GM12874 (cell line): Measurements from ENCODE around the gene SHLD1.

Experiments
- CTCF ChIP-seq: IDR thresholded peaks from 2 replicates; pipeline ENCODE4 v1.5.1; 2011; ENCODE audit warnings: low read depth, mild to moderate bottlenecking, control low read depth, low read length, moderate library complexity; ENCODE audit not compliant: insufficient read depth

Gene SHLD1

GRCh38 chr20:5806457-5807263 lies 56.5 kb downstream of the SHLD1 start:
- peak; percentile 15; the same call in 1 of the 2 replicates for TF ChIP-seq CTCF

- no peak for TF ChIP-seq CTCF
Measured at GRCh38 chr20:5807431-5807830, 57.2 kb downstream of the SHLD1 start.

- no peak for TF ChIP-seq CTCF
Measured at GRCh38 chr20:5808901-5809300, 58.7 kb downstream of the SHLD1 start.

- TF ChIP-seq CTCF, result no peak
Measured at GRCh38 chr20:5809495-5809894, 59.3 kb downstream of the SHLD1 start.

- TF ChIP-seq CTCF, result no peak
Measured at GRCh38 chr20:5810800-5811422, 60.7 kb downstream of the SHLD1 start.

GRCh38 chr20:5811746-5812145 lies 61.5 kb downstream of the SHLD1 start:
- TF ChIP-seq CTCF, result no peak

- no peak for TF ChIP-seq CTCF
Measured at GRCh38 chr20:5818346-5818681, 68.1 kb downstream of the SHLD1 start.
